Keratinocyte (primary cell): Measurements from ENCODE around the gene FAM177B.

Experiments used
- CTCF ChIP-seq, 3 experiments: IDR thresholded peaks in 1 of 3; conservative IDR thresholded peaks in 1 of 3; optimal IDR thresholded peaks in 1 of 3; 2 replicates in 2 of 3; 3 replicates in 1 of 3; pipeline versions ENCODE3 to v1.5.1; 2011; ENCODE audit warnings: low read length in 3 of 3, mild to moderate bottlenecking in 3 of 3, moderate library complexity in 2 of 3, control low read depth in 1 of 3, inconsistent platforms in 1 of 3; ENCODE audit not compliant: insufficient read depth in 2 of 3; ENCODE audit errors: extremely low read depth in 1 of 3
- EZH2 ChIP-seq: IDR thresholded peaks from one replicate; pipeline ENCODE4 v1.6.1; 2012; ENCODE audit warnings: inconsistent platforms, mild to moderate bottlenecking, low read length, moderate library complexity

- no peak for TF ChIP-seq CTCF (optimal IDR thresholded peaks at IDR 0.05 in 1 of 3, IDR thresholded peaks at IDR 0.05 in 1 of 3, conservative IDR thresholded peaks at IDR 0.05 in 1 of 3; ENCODE audit: extremely low read depth in 1 of 3, insufficient read depth in 2 of 3, low read length in 3 of 3)
- TF ChIP-seq EZH2 = no peak
Observed at GRCh38 chr1:222781251-222781650, 44.2 kb downstream of the FAM177B start.
